MCF 10A (cell line): ENCODE measurements around the gene RNF187. TPM values are rescaled to one million over a fixed set of nuclear protein-coding genes. Genes with fewer than 3 reads are reported as not detected.
"Not testable (repeated sequence)": the region's sequence is repeated elsewhere in the genome, so short reads cannot be mapped to it uniquely, and the experiment has no call there.

ENCODE experiments used
- BruUV-seq: library from RNA; stranded (reverse); fragments of 400-500 nt; replicated peaks from 2 replicates; lab custom pipeline; 2021; lab: Mats Ljungman, UMichigan
- CTCF ChIA-PET: fragments of 300-600 bp; sonication (Branson Sonifier 250); formaldehyde crosslinking; extraction: SDS; loops from one replicate; lab custom pipeline; 2021; ENCODE audit warnings: antibody characterized with exemption, inconsistent platforms; lab: Yijun Ruan, JAX
- POLR2A ChIA-PET: fragments of 300-600, 350-650 bp; sonication (Branson Sonifier 250); formaldehyde crosslinking; extraction: SDS; loops from one replicate; lab custom pipeline; 2020; ENCODE audit warnings: antibody characterized with exemption, inconsistent platforms; lab: Yijun Ruan, JAX
- DNase-seq: peaks from one replicate; pipeline ENCODE4 v3.0.0-alpha.2; 2018; ENCODE audit not compliant: unreplicated experiment
- H3K27ac Mint-ChIP-seq: one replicate; pipeline ENCODE4 v1.8.0; 2022; ENCODE audit warnings: mild to moderate bottlenecking, low read depth, mixed read lengths; ENCODE audit not compliant: unreplicated experiment
- H3K27me3 Mint-ChIP-seq: one replicate; pipeline ENCODE4 v1.8.0; 2022; ENCODE audit warnings: mixed read lengths; ENCODE audit not compliant: insufficient read depth, unreplicated experiment
- H3K36me3 Mint-ChIP-seq: one replicate; pipeline ENCODE4 v1.8.0; 2022; ENCODE audit warnings: mild to moderate bottlenecking, moderate library complexity, mixed read lengths; ENCODE audit not compliant: insufficient read depth, unreplicated experiment
- H3K4me1 Mint-ChIP-seq: one replicate; pipeline ENCODE4 v1.8.0; 2022; ENCODE audit warnings: mixed read lengths; ENCODE audit not compliant: insufficient read depth, unreplicated experiment
- H3K4me3 Mint-ChIP-seq: one replicate; pipeline ENCODE4 v1.8.0; 2022; ENCODE audit warnings: mild to moderate bottlenecking, moderate library complexity, mixed read lengths; ENCODE audit not compliant: unreplicated experiment
- H3K9me3 Mint-ChIP-seq: one replicate; pipeline ENCODE4 v1.8.0; 2022; ENCODE audit warnings: mixed read lengths; ENCODE audit not compliant: unreplicated experiment
- CTCF ChIP-seq: fragments of 200-600 bp; IDR thresholded peaks from one replicate; pipeline ENCODE4 v1.8.0; 2022; ENCODE audit warnings: antibody characterized with exemption, mild to moderate bottlenecking; ENCODE audit not compliant: unreplicated experiment
- intact Hi-C: fragments of 100-400 bp; cut with micrococcal nuclease; formaldehyde crosslinking; loops from 2 replicates; pipeline ENCODE4 v1.14.1; 2022
- total RNA-seq: library from RNA; stranded (reverse); gene quantifications from 2 replicates; pipeline ENCODE4 v1.2.3, GENCODE V29; 2022

RNF187 gene
- total RNA-seq, 1 experiment from 2014 or later: 167 TPM

GRCh38 chr1:228464487-228464983, 22.6 kb upstream of the RNF187 start:
- H3K36me3 Mint-ChIP-seq: peaks cover 3% of the 10 kb centered on the region
- H3K27ac Mint-ChIP-seq: no peak overlapping the region

GRCh38 chr1:228465141-228465540, 22.0 kb upstream of the RNF187 start:
- DNase-seq: no peak
- Mint-ChIP-seq H3K9me3 (no peaks in the 10 kb centered on the region), H3K27ac (no peak overlapping the region), H3K4me1 (peaks cover 5% of the 10 kb centered on the region), H3K36me3 (no peaks in the 10 kb centered on the region), H3K27me3 (peaks cover 51% of the 10 kb centered on the region), H3K4me3 (no peak overlapping the region)
- no TSS peak for BruUV-seq
- ChIA-PET POLR2A (interaction anchor here (1.3 to 1.4 kb wide), 2 partner anchors 13 to 21 kb away, joined by 6 to 7 read pairs; no protein-coding TSS in a partner anchor), CTCF (interaction anchor here (0.6 to 0.8 kb wide), 4 partner anchors 10 to 36 kb away, joined by 3 to 6 read pairs (median 4); no protein-coding TSS in a partner anchor)
- intact Hi-C loops: no loop called here
- TF ChIP-seq CTCF: no peak

More at GRCh38 chr1:228464487-228464983, 22.6 kb upstream of the RNF187 start:
- CTCF ChIA-PET: interaction anchor here (0.6 to 1.8 kb wide), 8 partner anchors 8 to 71 kb away, joined by 3 to 11 read pairs (median 4); no protein-coding TSS in a partner anchor
- POLR2A ChIA-PET: interaction anchor here (0.5 to 1.2 kb wide), 2 partner anchors 11 to 58 kb away, joined by 3 to 6 read pairs; partner anchors contain the start of gene TRIM11
- Mint-ChIP-seq H3K4me3 (no peak overlapping the region), H3K27me3 (peaks cover 51% of the 10 kb centered on the region), H3K4me1 (peaks cover 5% of the 10 kb centered on the region), H3K9me3 (no peaks in the 10 kb centered on the region)
- intact Hi-C loops: no loop called here
- no peak for DNase-seq
- no peak for TF ChIP-seq CTCF
- no TSS peak for BruUV-seq

DNA sequence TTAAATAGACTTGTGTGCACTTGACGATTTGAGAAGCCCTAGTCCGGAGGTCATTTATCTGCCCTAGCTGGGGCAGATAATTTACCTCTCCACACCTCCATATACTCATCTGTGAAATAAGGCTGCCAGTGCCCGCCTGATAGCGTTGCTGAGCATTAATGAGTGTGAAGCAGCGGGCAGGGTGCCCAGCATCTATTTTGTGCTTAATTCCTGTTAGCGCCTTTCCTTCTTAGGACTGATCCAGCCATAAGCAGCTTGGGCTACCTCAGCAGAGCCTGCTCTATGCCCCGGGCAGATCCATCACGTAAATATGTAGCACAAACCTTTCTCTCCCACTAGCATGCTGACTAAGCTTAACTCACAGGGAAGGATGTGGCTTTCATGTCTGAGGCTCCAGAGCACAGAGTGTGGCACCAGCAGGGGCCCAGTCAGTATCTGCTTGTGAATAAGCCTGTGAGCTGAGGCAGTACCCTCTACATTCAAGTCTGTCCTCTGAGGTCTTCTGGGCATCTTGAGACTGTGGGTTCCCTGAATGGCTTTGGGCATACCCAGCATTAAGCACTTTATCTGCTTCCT, 21.5 kb upstream of the RNF187 start:
- peaks cover 4% of the 10 kb centered on the region for H3K4me1 Mint-ChIP-seq
- BruUV-seq: no TSS peak
- no peak overlapping the region for H3K4me3 Mint-ChIP-seq
- no peak for TF ChIP-seq CTCF
- H3K27ac Mint-ChIP-seq: no peak overlapping the region
- ChIA-PET POLR2A (interaction anchor here (1.1 to 1.4 kb wide), 3 partner anchors 8 to 21 kb away, joined by 3 to 7 read pairs (median 6); a partner anchor contains a TSS), CTCF (interaction anchor here (0.7 kb wide), 1 partner anchor 36 kb away, joined by 3 read pairs; no protein-coding TSS in a partner anchor)
- H3K36me3 Mint-ChIP-seq: no peaks in the 10 kb centered on the region
- intact Hi-C loops: no loop called here
- DNase-seq: no peak
- H3K9me3 Mint-ChIP-seq: no peaks in the 10 kb centered on the region
- H3K27me3 Mint-ChIP-seq: peaks cover 51% of the 10 kb centered on the region

- BruUV-seq, H3K9me3 Mint-ChIP-seq, H3K4me1 Mint-ChIP-seq, POLR2A ChIA-PET, intact Hi-C loops, H3K27ac Mint-ChIP-seq, CTCF ChIA-PET, H3K36me3 Mint-ChIP-seq, H3K4me3 Mint-ChIP-seq, DNase-seq: not testable (repeated sequence)
- H3K27me3 Mint-ChIP-seq: peaks cover 51% of the 10 kb centered on the region
Measured at GRCh38 chr1:228468188-228468587, 19.0 kb upstream of the RNF187 start.
